HG03565 (cell line): ENCODE results near the gene ITGB8.

Experiments used
- ATAC-seq: cut with Tn5 transposase; IDR thresholded peaks from one replicate; pipeline ENCODE4 v1.9.1; 2021; ENCODE audit warnings: mild to moderate bottlenecking, moderate library complexity; ENCODE audit not compliant: unreplicated experiment

The ITGB8 gene

GRCh38 chr7:20307119-20307518 is 23.6 kb upstream of the ITGB8 start:
- ATAC-seq, result peak; percentile 61

DNA sequence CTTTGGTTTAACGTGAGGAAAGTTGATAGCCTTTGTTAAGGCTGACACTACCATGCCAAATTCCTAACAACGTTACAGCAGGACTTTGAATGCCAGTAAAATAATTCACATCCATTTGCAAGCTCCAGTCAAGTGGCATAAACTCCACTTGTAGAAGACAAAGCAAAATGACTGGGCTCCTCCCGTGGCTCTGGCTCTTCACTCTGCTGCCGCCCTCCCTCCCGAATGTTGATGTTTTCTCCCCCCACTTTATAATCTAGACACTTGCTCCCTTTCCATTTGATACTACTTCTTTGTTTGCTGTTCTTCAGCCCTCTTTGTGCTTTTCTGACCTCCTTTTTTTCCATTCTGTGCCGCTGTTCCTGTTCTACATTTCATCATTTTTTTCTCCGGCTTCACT is 22.8 kb upstream of the ITGB8 start:
- ATAC-seq, result no peak

- no peak for ATAC-seq
These were observed 20.4 kb upstream of the ITGB8 start for GRCh38 chr7:20310301-20310700.

GRCh38 chr7:20310963-20311742 is 19.5 kb upstream of the ITGB8 start:
- no peak for ATAC-seq

GRCh38 chr7:20311743-20312042 is 19.0 kb upstream of the ITGB8 start:
- no peak for ATAC-seq

GRCh38 chr7:20312562-20312961 is 18.1 kb upstream of the ITGB8 start:
- no peak for ATAC-seq

GRCh38 chr7:20313626-20314025 is 17.1 kb upstream of the ITGB8 start:
- ATAC-seq, result no peak

- ATAC-seq, result no peak
These were observed 16.5 kb upstream of the ITGB8 start for GRCh38 chr7:20314198-20314597.

DNA sequence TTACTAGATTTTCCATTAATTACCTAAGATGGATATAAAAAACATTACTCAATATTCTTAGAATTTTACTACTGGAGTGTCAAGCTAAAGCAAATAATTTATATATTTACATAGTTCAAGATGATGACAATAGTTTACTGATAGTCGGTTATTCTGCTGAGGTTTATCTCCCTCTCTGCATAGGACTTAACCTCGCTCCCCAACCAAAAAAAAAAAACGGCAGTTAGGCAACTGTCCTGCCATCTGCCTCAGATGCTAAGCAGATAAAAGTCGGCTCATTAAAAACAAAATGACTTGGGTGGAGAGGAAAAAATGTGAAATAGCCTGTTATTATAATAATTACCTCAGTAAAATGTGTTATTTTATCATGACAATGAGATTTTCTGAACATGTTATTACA is 14.0 kb upstream of the ITGB8 start:
- ATAC-seq, result no peak

- ATAC-seq, result no peak
These were observed 13.3 kb upstream of the ITGB8 start for GRCh38 chr7:20317413-20317812.

- ATAC-seq, result no peak
These were observed 11.8 kb upstream of the ITGB8 start for GRCh38 chr7:20318933-20319332.

- no peak for ATAC-seq
These were observed 10.4 kb upstream of the ITGB8 start for GRCh38 chr7:20320322-20320721.

DNA sequence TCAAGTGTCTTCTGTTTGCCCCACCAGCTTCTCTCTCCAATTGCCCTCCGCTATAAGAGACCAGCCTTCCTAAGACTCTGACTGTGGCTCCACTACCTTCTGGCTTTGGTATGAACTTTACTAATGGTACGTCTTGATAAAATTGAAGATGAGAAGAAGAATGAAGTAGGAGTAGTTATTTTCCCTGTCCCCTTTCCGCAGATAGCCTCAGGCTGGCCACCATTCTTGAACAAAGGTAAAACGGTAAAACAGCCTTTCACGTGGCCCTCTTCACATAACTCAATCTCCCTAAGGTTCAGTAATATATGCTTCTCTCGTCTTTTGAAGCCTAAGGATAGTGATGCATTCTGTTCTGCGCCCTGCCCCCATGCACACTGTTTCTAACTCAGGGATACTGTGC is 9.9 kb upstream of the ITGB8 start:
- no peak for ATAC-seq

DNA sequence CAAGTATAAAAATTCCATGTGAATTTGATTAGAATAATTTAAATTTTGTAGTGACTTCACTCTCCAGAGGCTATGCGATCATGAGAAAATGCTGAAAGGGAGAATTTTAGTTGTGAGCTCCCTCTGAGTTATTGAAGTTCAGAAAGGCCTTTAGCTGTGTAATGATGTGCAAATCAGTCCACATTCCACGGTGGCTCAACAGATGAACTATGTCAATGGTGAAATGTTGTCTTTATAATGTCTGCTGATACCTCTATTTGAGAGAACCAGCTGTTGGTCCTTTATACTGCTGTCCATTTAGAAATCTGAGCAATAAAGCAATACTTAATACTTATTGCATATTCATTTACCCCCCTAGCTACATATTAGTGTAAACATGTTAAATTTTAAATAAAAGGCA is 7.1 kb upstream of the ITGB8 start:
- no peak for ATAC-seq

DNA sequence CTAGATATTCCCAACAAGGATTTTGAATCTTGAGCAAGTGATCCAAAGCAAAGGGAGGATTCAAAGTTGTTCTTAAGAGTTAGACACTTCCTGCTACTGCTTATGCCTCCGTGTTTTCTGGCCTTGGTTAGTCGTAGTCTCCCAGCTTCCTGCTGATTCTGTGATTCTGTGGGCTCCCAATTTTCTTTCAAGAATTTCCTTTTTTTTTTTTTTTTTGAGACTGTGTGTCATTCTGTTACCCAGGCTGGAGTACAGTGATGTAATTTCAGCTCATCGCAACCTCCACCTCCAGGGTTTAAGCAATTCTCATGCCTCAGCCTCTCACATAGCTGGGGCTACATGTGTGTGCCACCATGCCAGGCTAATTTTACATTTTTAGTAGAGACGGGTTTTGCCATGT is 4.4 kb upstream of the ITGB8 start:
- no peak for ATAC-seq

GRCh38 chr7:20327055-20327454 is 3.6 kb upstream of the ITGB8 start:
- ATAC-seq, result no peak

GRCh38 chr7:20328027-20328426 is 2.7 kb upstream of the ITGB8 start:
- no peak for ATAC-seq

- no peak for ATAC-seq
These were observed 2.0 kb upstream of the ITGB8 start for GRCh38 chr7:20328692-20329091.

DNA sequence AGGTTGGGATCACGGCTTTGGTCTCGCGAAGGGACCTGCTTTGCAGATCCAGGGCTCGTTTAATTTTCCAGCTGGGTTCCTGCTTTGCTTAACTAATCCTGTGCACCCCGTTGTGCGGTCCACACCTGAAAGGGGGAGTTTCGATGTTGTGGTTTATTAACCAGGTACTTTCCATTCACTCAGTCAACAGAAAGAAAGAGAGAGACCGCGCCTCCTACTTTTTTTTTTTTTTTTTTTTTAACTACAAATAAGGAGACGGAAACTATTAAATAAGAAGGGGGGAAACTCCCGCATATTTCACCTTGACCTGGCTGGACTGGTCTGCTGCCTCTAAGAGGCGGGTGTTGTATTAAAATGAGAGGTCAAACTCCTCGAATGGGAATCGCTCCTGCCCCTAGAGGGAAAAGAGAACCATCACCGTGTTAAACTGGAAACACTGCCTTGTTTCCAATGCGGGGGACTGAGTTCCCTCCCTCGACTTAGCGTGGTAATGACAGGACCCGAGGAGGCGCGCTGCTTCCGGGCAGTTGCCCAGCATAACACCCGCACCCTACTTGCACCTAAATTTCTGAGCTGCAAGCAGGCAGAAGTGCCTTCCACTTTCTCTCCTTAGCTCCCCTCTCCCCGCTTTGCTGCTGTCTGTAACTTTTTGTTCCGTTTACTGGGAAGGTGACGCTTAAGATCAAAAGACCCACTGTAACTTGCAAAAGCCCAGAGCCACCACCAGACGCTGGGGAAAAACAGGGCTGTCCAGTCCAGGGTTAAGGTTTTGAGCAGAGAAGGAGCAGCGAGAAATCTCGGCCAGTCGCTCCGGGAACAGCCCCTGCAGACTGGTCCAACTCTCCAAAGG is 1.1 kb upstream of the ITGB8 start:
- ATAC-seq, result peak; percentile 36

- ATAC-seq, result peak; percentile 19
These were observed 519 bp downstream of the ITGB8 start for GRCh38 chr7:20330928-20331909.
